Esophagus muscularis mucosa (tissue), 4 donors: ENCODE results near the gene C9orf72.

Experiments
- EP300 ChIP-seq: sonication (generic); formaldehyde crosslinking; IDR thresholded peaks from one replicate; pipeline ENCODE4 v1.6.1; 2017; ENCODE audit warnings: antibody characterized with exemption
- POLR2A ChIP-seq: fragments of 450-650 bp; IDR thresholded peaks from one replicate; pipeline ENCODE4 v1.6.1; 2017; ENCODE audit warnings: antibody characterized with exemption, moderate library complexity, mild to moderate bottlenecking, low read depth
- POLR2AphosphoS5 ChIP-seq, 2 donors: sonication (generic); formaldehyde crosslinking; IDR thresholded peaks; one replicate each; pipeline ENCODE4 v1.6.1; 2017; ENCODE audit warnings: antibody characterized with exemption in 2 of 2
- TF ChIP-seq, protein P1 (sequence below), 3 experiments: fragments of 200-600 bp in 2 of 3; fragments of 450-650 bp in 1 of 3; sonication (generic) in 2 of 3; IDR thresholded peaks; one replicate each; pipeline ENCODE4 v1.5.1; 2017 to 2019; ENCODE audit warnings: antibody characterized with exemption in 3 of 3, mild to moderate bottlenecking in 2 of 3, moderate library complexity in 1 of 3

DNA sequence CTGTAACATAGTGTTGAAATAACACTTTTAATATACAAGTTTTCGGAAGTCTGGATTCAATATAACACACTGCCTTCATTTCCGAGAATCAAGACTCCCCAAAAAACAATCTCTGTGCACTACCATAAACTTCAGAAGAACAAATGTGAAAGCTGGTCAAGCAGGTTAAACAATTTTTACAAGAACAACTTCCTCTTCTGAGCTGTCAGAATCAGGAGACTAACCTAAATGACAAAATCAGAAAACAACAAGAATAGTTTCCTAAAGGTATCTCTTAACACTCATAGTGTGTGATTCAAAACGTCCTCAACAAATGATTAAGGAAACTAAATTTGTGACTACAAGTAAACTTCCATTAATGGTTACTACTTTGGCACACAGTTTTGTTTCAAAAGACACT, 11.6 kb downstream of the C9orf72 start:
- TF ChIP-seq, protein P1, sequence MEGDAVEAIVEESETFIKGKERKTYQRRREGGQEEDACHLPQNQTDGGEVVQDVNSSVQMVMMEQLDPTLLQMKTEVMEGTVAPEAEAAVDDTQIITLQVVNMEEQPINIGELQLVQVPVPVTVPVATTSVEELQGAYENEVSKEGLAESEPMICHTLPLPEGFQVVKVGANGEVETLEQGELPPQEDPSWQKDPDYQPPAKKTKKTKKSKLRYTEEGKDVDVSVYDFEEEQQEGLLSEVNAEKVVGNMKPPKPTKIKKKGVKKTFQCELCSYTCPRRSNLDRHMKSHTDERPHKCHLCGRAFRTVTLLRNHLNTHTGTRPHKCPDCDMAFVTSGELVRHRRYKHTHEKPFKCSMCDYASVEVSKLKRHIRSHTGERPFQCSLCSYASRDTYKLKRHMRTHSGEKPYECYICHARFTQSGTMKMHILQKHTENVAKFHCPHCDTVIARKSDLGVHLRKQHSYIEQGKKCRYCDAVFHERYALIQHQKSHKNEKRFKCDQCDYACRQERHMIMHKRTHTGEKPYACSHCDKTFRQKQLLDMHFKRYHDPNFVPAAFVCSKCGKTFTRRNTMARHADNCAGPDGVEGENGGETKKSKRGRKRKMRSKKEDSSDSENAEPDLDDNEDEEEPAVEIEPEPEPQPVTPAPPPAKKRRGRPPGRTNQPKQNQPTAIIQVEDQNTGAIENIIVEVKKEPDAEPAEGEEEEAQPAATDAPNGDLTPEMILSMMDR (IDR thresholded peaks at IDR 0.05): no peak
- TF ChIP-seq POLR2A (no peak), POLR2AphosphoS5 (IDR thresholded peaks at IDR 0.05) (no peak), EP300 (no peak)
